Astrocyte (in vitro differentiated cells and primary cell): Measurements from ENCODE around the gene OTUB1.

ENCODE experiments used
- EZH2 ChIP-seq: IDR thresholded peaks from 2 replicates; pipeline ENCODE4 v1.6.1; 2012; ENCODE audit warnings: mild to moderate bottlenecking, low read length, inconsistent platforms; ENCODE audit not compliant: insufficient read depth
- TF ChIP-seq, protein P1 (sequence below): IDR thresholded peaks from 2 replicates; pipeline ENCODE4 v1.5.1; 2011; ENCODE audit warnings: low read depth, mild to moderate bottlenecking, inconsistent platforms, low read length, moderate library complexity; ENCODE audit not compliant: insufficient read depth

GRCh38 chr11:64008283-64008913 lies 22.2 kb downstream of the OTUB1 start:
- TF ChIP-seq, protein P1, sequence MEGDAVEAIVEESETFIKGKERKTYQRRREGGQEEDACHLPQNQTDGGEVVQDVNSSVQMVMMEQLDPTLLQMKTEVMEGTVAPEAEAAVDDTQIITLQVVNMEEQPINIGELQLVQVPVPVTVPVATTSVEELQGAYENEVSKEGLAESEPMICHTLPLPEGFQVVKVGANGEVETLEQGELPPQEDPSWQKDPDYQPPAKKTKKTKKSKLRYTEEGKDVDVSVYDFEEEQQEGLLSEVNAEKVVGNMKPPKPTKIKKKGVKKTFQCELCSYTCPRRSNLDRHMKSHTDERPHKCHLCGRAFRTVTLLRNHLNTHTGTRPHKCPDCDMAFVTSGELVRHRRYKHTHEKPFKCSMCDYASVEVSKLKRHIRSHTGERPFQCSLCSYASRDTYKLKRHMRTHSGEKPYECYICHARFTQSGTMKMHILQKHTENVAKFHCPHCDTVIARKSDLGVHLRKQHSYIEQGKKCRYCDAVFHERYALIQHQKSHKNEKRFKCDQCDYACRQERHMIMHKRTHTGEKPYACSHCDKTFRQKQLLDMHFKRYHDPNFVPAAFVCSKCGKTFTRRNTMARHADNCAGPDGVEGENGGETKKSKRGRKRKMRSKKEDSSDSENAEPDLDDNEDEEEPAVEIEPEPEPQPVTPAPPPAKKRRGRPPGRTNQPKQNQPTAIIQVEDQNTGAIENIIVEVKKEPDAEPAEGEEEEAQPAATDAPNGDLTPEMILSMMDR: no peak
- no peak for TF ChIP-seq EZH2
